ENCODE results near the gene PLEKHO2. TPM values are rescaled to one million over a fixed set of nuclear protein-coding genes. Genes with fewer than 3 reads are reported as not detected.
"Not testable (repeated sequence)": the region's sequence is repeated elsewhere in the genome, so short reads cannot be mapped to it uniquely, and the experiment has no call there.

Gene PLEKHO2, protein sequence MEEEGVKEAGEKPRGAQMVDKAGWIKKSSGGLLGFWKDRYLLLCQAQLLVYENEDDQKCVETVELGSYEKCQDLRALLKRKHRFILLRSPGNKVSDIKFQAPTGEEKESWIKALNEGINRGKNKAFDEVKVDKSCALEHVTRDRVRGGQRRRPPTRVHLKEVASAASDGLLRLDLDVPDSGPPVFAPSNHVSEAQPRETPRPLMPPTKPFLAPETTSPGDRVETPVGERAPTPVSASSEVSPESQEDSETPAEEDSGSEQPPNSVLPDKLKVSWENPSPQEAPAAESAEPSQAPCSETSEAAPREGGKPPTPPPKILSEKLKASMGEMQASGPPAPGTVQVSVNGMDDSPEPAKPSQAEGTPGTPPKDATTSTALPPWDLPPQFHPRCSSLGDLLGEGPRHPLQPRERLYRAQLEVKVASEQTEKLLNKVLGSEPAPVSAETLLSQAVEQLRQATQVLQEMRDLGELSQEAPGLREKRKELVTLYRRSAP
- total RNA-seq = 10 to 100 TPM; 31.2 to 47.2 TPM

DNA sequence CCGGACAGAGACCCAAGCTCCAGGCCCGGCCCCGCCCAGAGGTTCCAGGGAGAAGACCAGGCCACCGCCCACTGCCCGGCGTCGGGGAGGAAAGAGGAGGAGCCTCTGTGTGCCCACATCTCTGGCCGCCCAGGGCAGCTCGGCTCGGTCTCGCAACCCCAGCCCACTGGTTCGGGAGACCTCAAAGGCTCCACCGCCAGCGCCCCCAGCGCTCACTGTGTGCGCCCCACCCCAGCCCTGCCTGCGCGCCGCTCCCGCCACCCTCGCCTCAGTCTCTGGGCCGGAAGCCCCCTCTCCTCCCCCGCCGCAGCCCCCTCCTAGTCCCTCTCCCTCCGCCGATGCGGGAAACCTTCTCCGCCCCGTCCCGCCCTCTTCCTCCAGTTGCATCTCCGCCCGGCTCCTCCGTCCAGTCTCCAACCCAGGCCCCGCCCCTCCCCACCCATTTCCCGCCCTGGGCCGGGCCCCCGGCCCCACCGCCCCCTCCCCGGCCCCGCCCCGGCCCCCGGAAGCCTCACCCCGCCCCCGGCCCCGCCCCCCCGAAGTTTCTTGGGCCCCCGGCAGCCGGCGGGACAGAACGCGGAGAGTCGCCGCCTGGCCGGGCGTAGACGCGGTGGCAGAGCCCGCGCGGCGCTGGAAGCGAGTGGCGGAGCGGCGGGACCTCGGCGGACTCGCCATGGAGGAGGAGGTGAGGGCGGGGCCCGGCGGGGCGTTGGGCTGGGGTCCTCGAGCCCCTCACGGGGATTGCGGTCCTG is at the start of gene PLEKHO2:
Gene PLEKHO2 (plus strand): TSS at position 572 of the 752 bp plus-strand sequence. CDS start 102 bp downstream, at position 674.
- Mint-ChIP-seq H3K4me1 (ENCODE audit: low read depth in 2 of 2) (peaks cover 70 to 84% of the 10 kb centered on the region in 2 donors), H3K4me3 (peak within 1 kb of the TSS; percentile 94), H3K36me3 (no peaks in the 10 kb centered on the region), H3K27ac (peak within 1 kb of the TSS; percentile 85 to 87), H3K9me3 (peaks cover 2% of the 10 kb centered on the region), H3K27me3 (no peaks in the 10 kb centered on the region)
- DNase-seq (ENCODE audit: low spot score) (peak; percentile 96), ATAC-seq (peak; percentile 87 to 90)

DNA sequence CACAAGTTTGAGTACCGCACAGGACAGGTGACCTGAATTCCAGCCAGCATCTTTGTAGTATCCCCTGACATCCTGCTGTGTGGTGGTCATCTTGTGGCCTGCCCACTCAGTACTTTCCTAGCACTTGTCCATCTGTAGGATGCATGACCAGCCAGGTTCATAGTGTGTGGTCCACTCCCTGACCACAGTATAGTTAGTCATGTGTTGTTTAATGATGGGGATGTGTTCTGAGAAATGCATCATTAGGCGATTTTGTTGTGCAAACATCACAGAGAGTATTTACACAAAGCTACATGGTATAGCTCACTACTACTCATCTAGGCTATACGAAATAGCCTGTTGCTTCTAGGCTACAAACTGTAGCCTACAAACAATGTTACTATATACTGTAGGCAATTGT is 49.4 kb upstream of the PLEKHO2 start:
- H3K36me3 Mint-ChIP-seq = no peaks in the 10 kb centered on the region
- ATAC-seq (no peak), DNase-seq (ENCODE audit: low spot score) (no peak)
- no peak overlapping the region for H3K4me3 Mint-ChIP-seq
- H3K27ac Mint-ChIP-seq = no peak overlapping the region
- no peaks in the 10 kb centered on the region for H3K4me1 Mint-ChIP-seq (ENCODE audit: low read depth in 2 of 2)
- no peaks in the 10 kb centered on the region for H3K9me3 Mint-ChIP-seq
- H3K27me3 Mint-ChIP-seq = no peaks in the 10 kb centered on the region

DNA sequence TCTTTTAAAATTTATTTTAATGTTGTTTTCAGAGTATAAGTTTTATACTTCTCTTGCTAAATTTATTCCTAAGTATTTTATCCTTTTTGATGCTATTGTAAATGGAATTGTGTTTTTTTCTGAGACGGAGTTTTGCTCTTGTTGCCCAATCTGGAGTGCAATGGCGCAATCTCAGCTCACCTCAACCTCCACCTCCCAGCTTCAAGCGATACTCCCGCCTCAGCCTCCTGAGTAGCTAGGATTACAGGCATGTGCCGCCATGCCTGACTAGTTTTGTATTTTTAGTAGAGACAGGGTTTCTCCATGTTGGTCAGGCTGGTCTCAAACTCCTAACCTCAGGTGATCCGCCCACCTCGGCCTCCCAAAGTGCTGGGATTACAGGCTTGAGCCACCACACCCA is 46.4 kb upstream of the PLEKHO2 start:
- not testable (repeated sequence) for ATAC-seq; H3K36me3 Mint-ChIP-seq; DNase-seq (ENCODE audit: low spot score); H3K9me3 Mint-ChIP-seq; H3K27me3 Mint-ChIP-seq; H3K4me3 Mint-ChIP-seq; H3K4me1 Mint-ChIP-seq (ENCODE audit: low read depth in 2 of 2); H3K27ac Mint-ChIP-seq

DNA sequence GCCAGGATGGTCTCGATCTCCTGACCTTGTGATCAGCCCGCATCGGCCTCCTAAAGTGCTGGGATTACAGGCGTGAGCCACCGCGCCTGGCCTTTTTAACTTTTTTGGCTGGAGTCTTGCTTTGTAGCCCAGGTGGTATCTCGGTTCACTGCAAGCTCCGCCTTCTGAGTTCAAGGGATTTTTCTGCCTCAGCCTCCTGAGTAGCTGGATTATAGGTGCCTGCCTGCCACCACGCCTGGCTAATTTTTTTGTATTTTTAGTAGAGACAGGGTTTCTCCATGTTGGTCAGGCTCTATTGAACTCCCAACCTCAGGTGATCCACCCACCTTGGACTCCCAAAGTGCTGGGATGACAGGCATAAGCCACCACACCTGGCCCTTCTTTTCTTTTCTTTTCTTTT is 45.8 kb upstream of the PLEKHO2 start:
- not testable (repeated sequence) for H3K4me3 Mint-ChIP-seq; H3K27me3 Mint-ChIP-seq; H3K36me3 Mint-ChIP-seq; H3K27ac Mint-ChIP-seq; DNase-seq (ENCODE audit: low spot score); ATAC-seq; H3K9me3 Mint-ChIP-seq; H3K4me1 Mint-ChIP-seq (ENCODE audit: low read depth in 2 of 2)

DNA sequence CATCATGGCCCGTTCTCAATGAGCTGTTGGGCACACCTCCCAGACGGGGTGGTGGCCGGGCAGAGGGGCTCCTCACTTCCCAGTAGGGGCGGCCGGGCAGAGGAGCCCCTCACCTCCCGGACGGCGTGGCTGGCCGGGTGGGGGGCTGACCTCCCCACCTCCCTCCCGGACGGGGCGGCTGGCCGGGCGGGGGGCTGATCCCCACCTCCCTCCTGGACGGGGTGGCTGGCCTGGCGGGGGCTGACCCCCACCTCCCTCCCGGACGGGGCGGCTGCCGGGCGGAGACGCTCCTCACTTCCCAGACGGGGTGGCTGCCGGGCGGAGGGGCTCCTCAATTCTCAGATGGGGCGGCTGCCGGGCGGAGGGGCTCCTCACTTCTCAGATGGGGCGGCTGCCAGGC is 42.8 kb upstream of the PLEKHO2 start:
- not testable (repeated sequence) for H3K4me3 Mint-ChIP-seq; DNase-seq (ENCODE audit: low spot score); H3K36me3 Mint-ChIP-seq; ATAC-seq; H3K4me1 Mint-ChIP-seq (ENCODE audit: low read depth in 2 of 2); H3K27ac Mint-ChIP-seq; H3K9me3 Mint-ChIP-seq; H3K27me3 Mint-ChIP-seq

DNA sequence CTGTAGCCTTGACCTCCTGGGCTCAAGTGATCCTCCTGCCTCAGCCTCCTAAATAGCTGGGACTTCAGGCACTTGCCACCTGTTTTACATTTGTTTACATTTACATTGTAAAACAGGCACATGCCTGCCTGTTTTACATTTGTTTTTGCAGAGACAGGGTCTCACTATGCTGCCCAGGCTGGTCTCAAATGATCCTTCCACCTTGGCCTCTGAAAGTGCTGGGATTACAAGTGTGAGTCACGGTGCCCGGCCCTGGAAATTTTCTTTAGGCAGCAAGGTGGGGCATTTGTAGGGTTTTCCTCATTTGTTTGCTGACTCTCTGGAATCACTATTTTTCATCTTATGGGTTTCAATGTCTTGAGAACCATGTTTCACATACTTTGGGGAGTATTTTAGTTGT is 41.2 kb upstream of the PLEKHO2 start:
- H3K27me3 Mint-ChIP-seq = no peaks in the 10 kb centered on the region
- H3K9me3 Mint-ChIP-seq = no peaks in the 10 kb centered on the region
- no peak overlapping the region for H3K4me3 Mint-ChIP-seq
- no peak for ATAC-seq
- no peak for DNase-seq (ENCODE audit: low spot score)
- H3K27ac Mint-ChIP-seq = peak overlapping the region in 1 of 2 donors; percentile 38
- H3K36me3 Mint-ChIP-seq = no peaks in the 10 kb centered on the region
- no peaks in the 10 kb centered on the region for H3K4me1 Mint-ChIP-seq (ENCODE audit: low read depth in 2 of 2)

DNA sequence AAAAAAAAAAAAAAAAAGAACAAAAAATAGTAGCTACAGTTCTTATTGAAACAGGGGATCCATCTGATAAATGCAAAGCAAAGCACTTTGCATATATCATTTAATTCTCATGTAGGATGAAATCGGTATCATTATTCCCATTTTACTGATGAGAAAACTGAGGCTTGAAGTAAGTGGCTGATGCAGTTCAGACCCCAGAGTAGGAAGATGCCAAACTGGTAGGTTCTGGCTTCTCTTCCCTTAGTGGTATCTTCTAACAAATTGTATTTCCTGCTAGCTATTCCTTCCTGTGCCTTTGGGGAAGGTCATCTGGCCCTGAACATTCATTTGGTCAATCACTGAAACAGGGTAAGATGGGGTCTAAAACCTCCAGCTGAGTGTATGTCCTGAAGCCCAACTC is 38.2 kb upstream of the PLEKHO2 start:
- no peak overlapping the region for H3K27ac Mint-ChIP-seq
- H3K4me1 Mint-ChIP-seq (ENCODE audit: low read depth in 2 of 2) = no peaks in the 10 kb centered on the region
- no peaks in the 10 kb centered on the region for H3K9me3 Mint-ChIP-seq
- H3K36me3 Mint-ChIP-seq = no peaks in the 10 kb centered on the region
- DNase-seq (ENCODE audit: low spot score) (no peak), ATAC-seq (no peak)
- H3K4me3 Mint-ChIP-seq = no peak overlapping the region
- no peaks in the 10 kb centered on the region for H3K27me3 Mint-ChIP-seq

DNA sequence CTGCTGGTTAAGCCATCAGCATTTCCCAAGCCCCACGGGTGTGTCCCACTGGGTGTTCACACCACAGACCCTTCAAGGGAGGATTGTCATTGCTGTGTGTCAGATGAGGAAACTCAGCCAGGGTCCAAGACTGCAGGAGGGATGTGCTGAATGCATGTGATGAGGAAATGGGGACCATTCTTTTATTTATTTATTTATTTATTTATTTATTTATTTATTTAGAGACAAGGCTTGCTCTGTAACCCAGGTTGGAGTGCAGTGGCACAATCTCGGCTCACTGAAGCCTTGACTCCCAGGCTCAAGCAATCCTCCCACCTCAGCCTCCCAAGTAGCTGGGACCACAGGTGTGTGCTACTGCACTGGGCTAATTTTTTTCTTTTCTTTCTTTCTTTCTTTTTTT is 37.1 kb upstream of the PLEKHO2 start:
- no peaks in the 10 kb centered on the region for H3K27me3 Mint-ChIP-seq
- H3K4me3 Mint-ChIP-seq = no peak overlapping the region
- no peak for DNase-seq (ENCODE audit: low spot score)
- no peaks in the 10 kb centered on the region for H3K9me3 Mint-ChIP-seq
- H3K4me1 Mint-ChIP-seq (ENCODE audit: low read depth in 2 of 2) = no peaks in the 10 kb centered on the region
- ATAC-seq = no peak
- no peaks in the 10 kb centered on the region for H3K36me3 Mint-ChIP-seq
- H3K27ac Mint-ChIP-seq = no peak overlapping the region

DNA sequence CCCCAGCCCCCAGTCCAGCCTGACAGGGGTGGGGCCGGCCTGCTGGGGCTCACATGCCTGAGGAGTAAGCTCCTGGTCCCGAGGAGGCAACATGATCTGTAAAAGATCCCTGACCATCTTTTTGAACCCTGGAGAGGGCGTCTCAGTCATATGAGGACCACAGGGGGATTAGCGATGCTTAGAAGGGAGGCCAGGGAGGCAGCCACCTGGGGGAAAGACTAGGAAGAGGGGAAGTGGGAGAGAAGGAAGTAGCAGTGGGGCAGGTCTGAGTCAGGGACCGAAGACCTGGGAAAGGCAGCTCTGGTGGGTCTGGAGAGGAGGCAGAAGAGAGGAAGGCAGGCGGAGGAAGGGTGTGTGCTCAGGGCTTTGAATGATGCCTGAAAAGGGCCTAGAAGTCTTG is 35.2 kb upstream of the PLEKHO2 start:
- Mint-ChIP-seq H3K9me3 (no peaks in the 10 kb centered on the region), H3K27ac (no peak overlapping the region), H3K4me1 (ENCODE audit: low read depth in 2 of 2) (peaks cover 0 to 4% of the 10 kb centered on the region in 2 donors), H3K27me3 (no peaks in the 10 kb centered on the region), H3K36me3 (no peaks in the 10 kb centered on the region), H3K4me3 (no peak overlapping the region)
- ATAC-seq (no peak), DNase-seq (ENCODE audit: low spot score) (no peak)

DNA sequence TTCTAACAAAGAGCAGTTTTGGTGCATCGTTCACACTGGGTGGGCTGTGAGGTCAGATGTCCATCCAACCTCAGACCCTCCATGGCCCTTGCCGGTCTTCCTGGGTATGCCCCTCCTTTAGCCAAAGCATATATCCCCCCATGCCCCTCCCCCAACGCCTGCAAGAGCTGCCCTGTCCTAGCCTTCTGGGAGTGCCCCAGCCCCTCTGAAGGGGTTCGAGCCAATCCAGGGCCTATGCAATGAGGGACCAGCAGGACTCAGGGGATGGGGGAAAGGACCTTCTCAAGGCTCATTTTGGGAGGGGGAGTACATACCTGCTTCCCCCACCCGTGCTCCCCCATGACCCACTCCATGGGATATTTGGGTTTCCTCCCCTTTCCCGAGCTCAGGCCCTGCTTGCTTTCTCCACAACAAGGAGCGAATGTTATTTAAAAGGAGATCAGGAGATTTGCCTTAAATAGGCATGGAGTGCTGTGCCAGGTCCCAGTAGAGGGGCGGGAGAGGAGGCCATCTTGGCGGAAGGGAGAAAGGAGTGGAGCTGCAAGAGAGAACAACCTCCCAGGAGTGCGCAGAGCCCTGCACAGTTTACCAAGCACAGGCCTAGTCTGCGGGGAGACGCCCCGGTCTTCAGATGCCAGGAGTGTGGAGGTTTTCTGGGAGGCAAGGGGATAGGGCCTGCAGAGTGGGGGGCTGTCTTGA is 34.5 kb upstream of the PLEKHO2 start:
- Mint-ChIP-seq H3K27me3 (no peaks in the 10 kb centered on the region), H3K36me3 (no peaks in the 10 kb centered on the region), H3K4me3 (no peak overlapping the region), H3K27ac (no peak overlapping the region), H3K9me3 (no peaks in the 10 kb centered on the region), H3K4me1 (ENCODE audit: low read depth in 2 of 2) (peaks cover 0 to 4% of the 10 kb centered on the region in 2 donors)
- no peak for DNase-seq (ENCODE audit: low spot score)
- ATAC-seq = peak in 1 of 2 donors; percentile 16

DNA sequence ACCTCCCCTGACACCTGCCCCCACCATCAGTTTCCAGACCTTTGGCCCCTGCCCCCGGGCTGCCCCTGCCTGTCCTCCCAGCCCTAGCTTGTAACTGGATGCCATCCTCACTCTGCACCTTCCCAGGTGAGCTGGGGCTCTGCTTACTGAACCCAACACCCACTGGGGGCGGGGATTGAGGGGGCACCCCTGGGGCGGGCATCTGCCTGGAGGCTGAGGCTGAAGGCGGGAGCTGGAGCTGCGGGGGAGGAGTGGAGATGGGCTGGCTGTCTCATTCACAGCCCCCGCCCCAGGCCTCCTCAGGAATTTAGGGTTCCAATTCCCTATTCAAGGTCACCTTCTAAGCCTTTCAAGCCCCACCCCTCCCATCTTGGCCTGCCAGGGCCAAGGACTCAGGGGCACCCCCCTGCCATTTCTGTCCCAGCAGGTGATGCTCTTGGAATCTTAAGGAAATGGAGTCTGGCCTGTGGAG is 33.9 kb upstream of the PLEKHO2 start:
- no peak for DNase-seq (ENCODE audit: low spot score)
- H3K36me3 Mint-ChIP-seq = no peaks in the 10 kb centered on the region
- H3K9me3 Mint-ChIP-seq = no peaks in the 10 kb centered on the region

DNA sequence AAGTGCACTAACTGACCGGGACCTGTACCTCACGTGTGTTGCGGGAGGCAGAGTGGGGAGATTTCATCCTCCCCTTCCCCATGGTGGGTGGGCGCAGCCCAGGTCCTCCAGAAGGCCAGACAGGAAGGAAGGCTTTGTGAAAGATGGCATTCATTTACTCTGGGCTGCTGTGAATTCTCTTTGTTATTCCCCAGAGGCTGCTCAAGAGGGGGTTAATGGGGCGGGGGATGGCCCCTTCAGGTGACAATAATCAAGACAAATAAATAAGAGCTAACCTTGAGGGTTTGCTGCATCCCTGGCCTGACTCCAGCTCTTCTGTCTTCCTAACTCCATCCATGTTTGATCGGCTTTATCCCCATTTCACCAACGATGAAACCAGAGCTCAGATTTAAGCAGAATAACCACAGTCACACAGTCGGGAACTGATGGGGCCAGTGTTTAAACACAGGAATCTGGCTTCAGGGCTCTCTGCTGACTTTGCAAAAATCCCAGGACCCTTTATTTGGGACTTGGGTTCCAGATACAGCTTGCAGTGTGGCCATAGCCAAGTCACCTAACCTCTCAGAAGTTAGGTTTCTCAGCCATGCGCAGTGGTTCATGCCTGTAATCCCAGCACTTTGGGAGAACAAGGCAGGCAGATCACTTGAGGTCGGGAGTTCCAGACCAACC is 32.8 kb upstream of the PLEKHO2 start:
- H3K27me3 Mint-ChIP-seq = no peaks in the 10 kb centered on the region
- H3K4me3 Mint-ChIP-seq = no peak overlapping the region
- H3K36me3 Mint-ChIP-seq = no peaks in the 10 kb centered on the region
- H3K9me3 Mint-ChIP-seq = no peaks in the 10 kb centered on the region
- no peak overlapping the region for H3K27ac Mint-ChIP-seq
- no peak for ATAC-seq
- no peak for DNase-seq (ENCODE audit: low spot score)
- peaks cover 0 to 4% of the 10 kb centered on the region in 2 donors for H3K4me1 Mint-ChIP-seq (ENCODE audit: low read depth in 2 of 2)

More for the DNA sequence above, 33.9 kb upstream of the PLEKHO2 start:
- no peak overlapping the region for H3K4me3 Mint-ChIP-seq
- no peak overlapping the region for H3K27ac Mint-ChIP-seq
- H3K4me1 Mint-ChIP-seq (ENCODE audit: low read depth in 2 of 2) = peaks cover 0 to 4% of the 10 kb centered on the region in 2 donors
- no peak for ATAC-seq
- no peaks in the 10 kb centered on the region for H3K27me3 Mint-ChIP-seq

All from natural killer cell treated with Interleukin-12 subunit alpha and Interleukin-12 subunit beta and Interleukin-15 and Interleukin-18, amount 100 ng/mL, for 72 hours (primary cell).